Omental fat pad (tissue), 4 donors: ENCODE data around the gene MYCBP2. TPM values are rescaled to one million over a fixed set of nuclear protein-coding genes. Genes with fewer than 3 reads are reported as not detected.
"Not testable (repeated sequence)": the region's sequence is repeated elsewhere in the genome, so short reads cannot be mapped to it uniquely, and the experiment has no call there.

Experiments
- ATAC-seq: fragments of 150-250 bp; one replicate; pipeline ENCODE4 v1.9.1; 2016; ENCODE audit warnings: mild to moderate bottlenecking, moderate library complexity; ENCODE audit not compliant: low FRiP score
- DNase-seq: peaks from one replicate; pipeline ENCODE4 v3.0.0-alpha.2; 2019; ENCODE audit warnings: low spot score
- total RNA-seq, 4 donors: library from RNA; depleted of rRNA; stranded (reverse); fragments of >200 nt; gene quantifications; one replicate each; pipeline ENCODE4 v1.1.0, GENCODE V29; 2016
- TF ChIP-seq, protein P1 (sequence below), 3 donors: fragments of 450-650 bp; IDR thresholded peaks; one replicate each; pipeline ENCODE4 v1.5.1; 2016 to 2017; ENCODE audit warnings: antibody characterized with exemption in 3 of 3, mild to moderate bottlenecking in 3 of 3, moderate library complexity in 2 of 3

The MYCBP2 gene
- total RNA-seq, 4 donors from 2014 or later, result 152 to 277 (median 223) TPM

DNA sequence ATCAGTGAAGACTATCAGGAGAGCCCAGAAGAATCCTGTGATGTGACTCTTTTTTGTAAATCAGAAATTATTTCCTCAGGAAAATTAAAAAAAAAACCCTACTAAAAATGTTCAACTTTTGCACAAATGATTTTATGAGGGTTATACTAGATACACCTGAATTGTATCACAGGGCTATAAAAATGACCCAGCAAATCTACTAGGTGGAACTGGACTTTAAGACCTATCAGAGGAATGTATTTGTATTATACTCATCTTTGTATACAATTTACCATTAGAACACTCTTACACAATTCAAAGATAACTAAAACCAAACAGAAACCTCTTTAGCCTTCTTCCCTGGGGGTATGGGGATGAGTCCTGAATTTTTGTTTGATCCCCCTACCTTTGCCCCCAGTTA lies 307.1 kb downstream of the MYCBP2 start:
- TF ChIP-seq, protein P1, sequence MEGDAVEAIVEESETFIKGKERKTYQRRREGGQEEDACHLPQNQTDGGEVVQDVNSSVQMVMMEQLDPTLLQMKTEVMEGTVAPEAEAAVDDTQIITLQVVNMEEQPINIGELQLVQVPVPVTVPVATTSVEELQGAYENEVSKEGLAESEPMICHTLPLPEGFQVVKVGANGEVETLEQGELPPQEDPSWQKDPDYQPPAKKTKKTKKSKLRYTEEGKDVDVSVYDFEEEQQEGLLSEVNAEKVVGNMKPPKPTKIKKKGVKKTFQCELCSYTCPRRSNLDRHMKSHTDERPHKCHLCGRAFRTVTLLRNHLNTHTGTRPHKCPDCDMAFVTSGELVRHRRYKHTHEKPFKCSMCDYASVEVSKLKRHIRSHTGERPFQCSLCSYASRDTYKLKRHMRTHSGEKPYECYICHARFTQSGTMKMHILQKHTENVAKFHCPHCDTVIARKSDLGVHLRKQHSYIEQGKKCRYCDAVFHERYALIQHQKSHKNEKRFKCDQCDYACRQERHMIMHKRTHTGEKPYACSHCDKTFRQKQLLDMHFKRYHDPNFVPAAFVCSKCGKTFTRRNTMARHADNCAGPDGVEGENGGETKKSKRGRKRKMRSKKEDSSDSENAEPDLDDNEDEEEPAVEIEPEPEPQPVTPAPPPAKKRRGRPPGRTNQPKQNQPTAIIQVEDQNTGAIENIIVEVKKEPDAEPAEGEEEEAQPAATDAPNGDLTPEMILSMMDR (IDR thresholded peaks at IDR 0.05), result no peak
- ATAC-seq (no peak), DNase-seq (no peak)

DNA sequence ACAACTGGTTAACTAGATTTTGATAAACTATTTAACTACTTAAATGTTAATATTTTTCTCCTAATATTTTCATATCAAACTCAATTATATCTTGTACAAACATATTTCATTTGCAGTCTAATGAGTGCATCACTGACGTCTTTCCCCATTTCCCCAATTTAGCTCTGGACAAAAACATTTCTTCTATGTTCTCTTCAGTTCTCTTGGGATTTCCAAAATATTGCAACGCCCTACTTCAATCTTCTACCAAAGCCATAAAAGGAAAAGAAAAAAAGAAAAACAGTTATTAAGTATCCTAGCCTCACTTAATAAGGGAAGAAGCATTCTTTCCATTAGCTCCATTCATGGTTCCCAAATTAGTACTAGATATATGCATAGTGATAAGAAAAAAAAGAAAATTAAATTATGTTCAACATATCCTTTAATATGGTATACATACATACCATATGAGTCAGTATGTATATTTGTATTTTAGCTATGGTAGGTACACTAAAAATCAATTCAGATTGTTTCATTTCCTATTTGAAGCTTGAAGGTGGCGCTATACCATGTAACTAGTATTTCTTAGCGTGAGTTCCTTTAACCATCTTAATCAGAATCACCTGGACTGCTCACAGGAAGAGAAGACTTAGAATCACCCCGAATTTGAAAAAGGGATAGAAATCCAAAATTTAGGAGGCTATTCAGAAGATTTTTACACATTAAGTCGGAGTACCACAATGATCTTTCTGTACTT lies 309.8 kb downstream of the MYCBP2 start:
- no peak for ATAC-seq
- TF ChIP-seq, protein P1 (IDR thresholded peaks at IDR 0.05), result no peak

DNA sequence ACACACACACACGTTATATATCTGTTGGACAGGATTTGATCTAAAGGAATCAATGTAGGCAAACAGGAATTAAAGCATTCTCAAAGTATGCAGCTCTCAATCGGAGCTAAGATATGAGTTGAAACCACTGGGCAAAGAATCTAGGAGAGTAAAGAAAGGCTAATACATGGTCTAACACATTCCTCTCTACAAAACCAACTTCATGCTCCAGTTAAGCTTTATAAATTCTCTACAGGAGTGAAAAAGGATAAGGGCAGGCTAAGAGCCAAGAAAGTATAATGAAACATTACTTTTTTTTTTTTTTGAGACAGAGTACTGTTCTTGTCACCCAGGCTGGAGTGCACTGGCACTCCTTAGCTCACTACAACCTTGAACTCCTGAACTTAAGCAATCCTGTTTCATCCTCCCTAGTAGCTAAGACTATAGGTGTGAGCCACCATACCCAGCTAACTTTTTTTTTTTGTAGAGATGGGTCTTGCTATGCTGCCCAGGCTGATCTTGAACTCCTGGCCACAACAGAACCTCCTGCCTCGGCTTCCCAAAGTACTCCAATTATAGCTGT lies 310.6 kb downstream of the MYCBP2 start:
- TF ChIP-seq, protein P1 (IDR thresholded peaks at IDR 0.05), result no peak
- ATAC-seq (no peak), DNase-seq (no peak)

More for the DNA sequence above, 309.8 kb downstream of the MYCBP2 start:
- DNase-seq, result no peak

DNA sequence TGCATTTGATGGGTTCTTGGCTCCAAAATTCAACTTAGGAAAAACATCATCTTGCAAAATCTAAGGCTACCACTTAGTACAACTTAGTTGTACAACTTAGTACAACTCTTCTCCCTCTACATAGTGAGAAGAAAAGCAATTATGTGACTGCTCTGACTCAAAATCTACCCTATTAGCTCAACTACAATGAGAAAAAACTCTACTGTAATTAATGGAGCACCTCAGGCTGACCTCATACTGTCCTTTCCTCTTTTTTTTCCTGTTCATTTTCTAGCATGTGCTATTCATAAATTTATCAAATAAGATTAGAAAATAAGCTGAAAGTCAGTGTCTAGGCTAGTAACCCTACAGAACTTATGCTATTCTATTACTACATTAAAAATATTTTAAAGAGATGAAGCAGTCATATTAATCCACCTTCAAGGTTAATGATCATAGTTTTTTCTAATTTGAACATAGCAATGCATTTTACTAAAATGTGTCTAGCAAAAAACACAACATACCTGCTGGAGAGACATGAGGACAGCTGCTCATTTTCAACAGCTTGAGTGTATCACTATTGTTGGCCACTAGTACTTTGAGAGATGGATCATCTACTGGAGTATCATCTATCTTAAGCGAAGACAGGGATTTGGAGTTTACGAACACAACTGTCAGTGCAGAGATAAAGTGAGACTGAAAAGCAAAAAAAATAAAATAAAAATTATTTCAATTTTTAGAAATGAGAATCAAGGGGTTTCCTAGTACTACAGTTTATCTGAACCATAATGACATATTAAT lies 311.8 kb downstream of the MYCBP2 start:
- TF ChIP-seq, protein P1 (IDR thresholded peaks at IDR 0.05), result no peak
- DNase-seq, result no peak
- no peak for ATAC-seq

DNA sequence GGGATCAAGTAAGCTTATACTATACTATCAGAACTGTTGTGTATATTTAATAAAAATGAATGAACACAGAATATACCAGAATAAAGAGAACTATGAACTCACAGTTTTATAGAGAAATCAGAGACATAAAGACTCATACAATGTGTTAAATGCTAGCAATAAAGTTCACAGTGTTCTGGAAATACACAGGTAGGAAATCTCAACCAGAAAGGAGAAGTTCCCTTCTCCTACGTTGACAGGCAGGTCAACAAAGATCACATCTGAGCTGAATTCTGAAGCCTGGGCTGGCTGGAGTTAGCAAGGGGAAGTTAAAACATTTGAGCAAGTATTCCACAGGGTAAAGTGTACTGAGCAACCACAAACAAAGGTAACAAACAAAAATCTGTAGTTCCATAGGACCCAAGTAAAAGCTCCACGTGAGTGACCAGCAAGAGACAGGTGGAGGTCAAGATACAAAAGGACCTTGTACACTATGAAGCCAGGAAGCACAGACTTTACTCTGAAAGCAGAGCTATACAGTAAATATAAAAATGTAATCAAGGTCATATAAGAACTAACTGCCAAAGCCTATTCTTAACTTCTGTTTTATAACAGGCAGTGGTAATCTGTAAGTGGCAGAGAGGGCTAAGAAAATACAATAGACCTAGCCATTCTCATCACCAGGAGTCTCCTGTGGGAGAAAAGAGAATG lies 312.9 kb downstream of the MYCBP2 start:
- ATAC-seq (no peak), DNase-seq (no peak)
- TF ChIP-seq, protein P1 (IDR thresholded peaks at IDR 0.05), result no peak

DNA sequence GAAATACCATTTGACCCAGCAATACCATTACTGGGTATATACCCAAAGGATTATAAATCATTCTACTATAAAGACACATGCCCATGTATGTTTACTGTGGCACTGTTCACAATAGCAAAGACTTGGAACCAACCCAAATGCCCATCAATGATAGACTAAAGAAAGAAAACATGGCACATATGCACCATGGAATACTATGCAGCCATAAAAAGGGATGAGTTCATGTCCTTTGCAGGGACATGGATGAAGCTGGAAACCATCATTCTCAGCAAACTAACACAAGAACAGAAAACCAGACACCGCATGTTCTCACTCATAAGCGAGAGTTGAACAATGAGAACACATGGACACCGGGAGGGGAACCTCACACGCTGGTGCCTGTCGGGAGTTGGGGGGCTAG lies 317.2 kb downstream of the MYCBP2 start:
- DNase-seq, ATAC-seq: not testable (repeated sequence)

DNA sequence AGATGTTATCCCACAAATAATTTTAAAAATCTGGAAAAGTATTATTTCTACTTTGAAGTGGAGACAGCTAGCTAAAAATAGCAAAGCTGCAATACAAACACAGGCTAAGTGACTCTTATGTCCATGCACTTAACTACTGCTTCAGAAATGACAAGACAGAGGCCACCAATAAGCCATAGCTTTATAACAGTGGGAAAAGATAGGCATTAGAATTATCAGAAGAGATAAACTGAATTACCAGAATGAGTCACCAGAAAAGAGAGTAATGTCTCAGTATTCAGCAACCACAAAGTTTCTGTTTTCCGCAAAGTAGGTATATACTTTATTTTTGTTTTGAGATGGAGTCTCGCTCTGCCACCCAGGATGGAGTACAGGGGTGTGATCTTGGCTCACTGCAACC lies 317.9 kb downstream of the MYCBP2 start:
- no peak for DNase-seq
- TF ChIP-seq, protein P1 (IDR thresholded peaks at IDR 0.05), result no peak
- no peak for ATAC-seq

DNA sequence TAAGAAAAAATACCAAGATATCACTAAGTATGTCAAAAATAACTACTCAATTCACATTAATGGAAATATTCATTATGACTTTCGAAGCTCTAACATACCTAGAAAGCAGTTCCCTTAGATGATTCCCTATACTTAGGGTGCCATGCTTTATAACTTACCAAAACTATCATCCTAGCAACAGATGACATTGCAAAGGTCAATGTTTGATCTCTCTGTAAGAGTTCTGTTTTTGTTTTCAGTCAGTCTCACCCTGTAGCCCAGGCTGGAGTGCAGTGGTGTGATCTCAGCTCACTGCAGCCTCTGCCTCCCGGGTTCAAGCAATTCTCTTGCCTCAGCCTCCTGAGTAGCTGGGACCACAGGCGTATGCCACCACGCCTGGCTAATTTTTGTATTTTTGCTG lies 318.6 kb downstream of the MYCBP2 start:
- DNase-seq, ATAC-seq: not testable (repeated sequence)
